GM21737 (cell line): ENCODE results near the gene GBP4.
A peak's percentile ranks its signal among the peaks of the same experiment; 100 is the strongest.
"Not testable (repeated sequence)": the region's sequence is repeated elsewhere in the genome, so short reads cannot be mapped to it uniquely, and the experiment has no call there.

Experiments used
- ATAC-seq: cut with Tn5 transposase; IDR thresholded peaks from one replicate; pipeline ENCODE4 v1.9.1; 2021; ENCODE audit warnings: mild to moderate bottlenecking, moderate library complexity; ENCODE audit not compliant: unreplicated experiment

The GBP4 gene, protein sequence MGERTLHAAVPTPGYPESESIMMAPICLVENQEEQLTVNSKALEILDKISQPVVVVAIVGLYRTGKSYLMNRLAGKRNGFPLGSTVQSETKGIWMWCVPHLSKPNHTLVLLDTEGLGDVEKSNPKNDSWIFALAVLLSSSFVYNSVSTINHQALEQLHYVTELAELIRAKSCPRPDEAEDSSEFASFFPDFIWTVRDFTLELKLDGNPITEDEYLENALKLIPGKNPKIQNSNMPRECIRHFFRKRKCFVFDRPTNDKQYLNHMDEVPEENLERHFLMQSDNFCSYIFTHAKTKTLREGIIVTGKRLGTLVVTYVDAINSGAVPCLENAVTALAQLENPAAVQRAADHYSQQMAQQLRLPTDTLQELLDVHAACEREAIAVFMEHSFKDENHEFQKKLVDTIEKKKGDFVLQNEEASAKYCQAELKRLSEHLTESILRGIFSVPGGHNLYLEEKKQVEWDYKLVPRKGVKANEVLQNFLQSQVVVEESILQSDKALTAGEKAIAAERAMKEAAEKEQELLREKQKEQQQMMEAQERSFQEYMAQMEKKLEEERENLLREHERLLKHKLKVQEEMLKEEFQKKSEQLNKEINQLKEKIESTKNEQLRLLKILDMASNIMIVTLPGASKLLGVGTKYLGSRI

DNA sequence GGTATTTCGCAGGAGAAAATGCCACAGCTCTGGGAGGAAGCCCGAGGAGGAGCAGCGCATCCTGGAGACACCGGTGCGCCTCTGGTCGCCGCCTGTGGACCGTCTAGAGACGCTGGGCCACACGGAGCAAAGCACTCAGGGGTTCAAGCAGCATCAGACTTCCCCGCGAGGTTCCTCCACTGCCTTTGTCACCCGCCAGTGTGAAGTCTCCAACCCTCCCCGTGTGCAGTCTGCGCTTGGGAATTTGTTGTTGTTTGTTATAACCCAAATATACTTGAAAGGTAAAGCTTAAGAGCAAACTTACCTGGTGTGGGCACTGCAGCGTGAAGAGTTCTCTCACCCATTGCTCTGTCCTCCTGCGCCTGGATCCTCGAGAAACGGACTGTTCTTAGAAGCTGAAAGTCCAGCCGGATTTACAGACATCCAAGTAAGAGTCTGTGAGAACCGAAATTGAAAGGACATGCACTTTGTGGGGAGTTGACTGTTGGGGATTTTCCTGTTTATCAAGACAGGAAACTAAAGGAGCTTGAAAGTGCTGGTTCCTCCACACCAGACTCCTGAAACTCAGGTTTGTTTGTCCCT is at the start of gene GBP4:
Gene GBP4, minus strand, starts transcription at position 452 of the 582 bp plus-strand sequence. Its CDS starts 108 bp downstream, at position 344.
- ATAC-seq, result peak; percentile 39

DNA sequence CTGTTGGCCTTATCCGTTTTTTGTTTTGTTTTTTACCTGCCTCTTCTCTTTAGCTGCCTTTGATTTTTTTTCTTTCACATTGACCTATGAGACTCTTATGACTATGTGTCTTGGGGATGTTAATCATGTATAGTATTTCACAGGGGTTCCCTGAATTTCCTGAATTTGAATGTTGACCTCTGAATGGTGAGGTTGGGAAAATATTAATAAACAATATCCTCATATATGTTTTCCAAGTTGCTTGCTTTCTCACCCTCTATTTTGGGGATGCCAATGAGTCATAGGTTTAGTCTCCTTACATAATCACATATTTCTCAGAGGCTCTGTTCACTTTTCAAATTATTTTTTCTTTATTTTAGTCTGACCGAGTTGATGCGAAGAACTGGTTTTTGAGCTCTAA is 44.3 kb upstream of the GBP4 start:
- no peak for ATAC-seq

DNA sequence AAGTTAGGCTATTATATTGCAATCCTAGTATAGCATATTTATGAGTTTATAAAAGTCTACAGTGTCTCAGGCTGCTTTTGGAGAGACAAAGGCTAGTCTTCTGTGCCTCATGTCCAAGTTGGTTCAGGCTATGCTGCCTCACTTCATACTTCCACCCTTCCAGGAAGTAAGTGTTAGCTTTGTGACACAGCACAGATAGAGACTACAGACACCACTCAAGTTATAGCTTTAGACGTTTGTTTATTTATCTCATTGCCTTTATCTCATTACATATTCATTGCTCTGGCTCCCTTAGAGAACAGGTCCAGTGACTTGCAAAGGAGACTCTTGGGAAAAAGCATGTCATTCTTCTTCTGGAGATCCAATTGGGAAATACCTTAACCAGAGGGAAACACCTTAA is 22.6 kb upstream of the GBP4 start:
- no peak for ATAC-seq

DNA sequence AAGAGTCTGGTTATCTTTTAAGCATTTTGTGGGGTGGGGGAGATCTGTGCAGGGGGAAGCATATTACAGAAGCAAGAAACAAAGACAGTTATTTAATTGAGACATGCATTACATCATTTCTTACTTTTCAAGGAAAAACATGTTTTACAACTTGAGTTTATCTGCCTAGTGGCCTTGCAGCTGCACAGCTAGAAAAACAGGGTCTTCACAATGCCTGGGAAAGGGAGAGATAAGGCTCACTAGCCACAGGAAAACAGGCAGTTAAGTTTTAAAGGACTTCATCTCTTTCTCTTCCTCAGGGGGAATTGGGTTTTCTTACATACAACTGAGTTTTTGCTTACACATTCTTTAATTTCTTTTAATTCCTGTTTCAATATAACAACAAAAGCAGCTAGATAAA is 21.1 kb upstream of the GBP4 start:
- not testable (repeated sequence) for ATAC-seq

DNA sequence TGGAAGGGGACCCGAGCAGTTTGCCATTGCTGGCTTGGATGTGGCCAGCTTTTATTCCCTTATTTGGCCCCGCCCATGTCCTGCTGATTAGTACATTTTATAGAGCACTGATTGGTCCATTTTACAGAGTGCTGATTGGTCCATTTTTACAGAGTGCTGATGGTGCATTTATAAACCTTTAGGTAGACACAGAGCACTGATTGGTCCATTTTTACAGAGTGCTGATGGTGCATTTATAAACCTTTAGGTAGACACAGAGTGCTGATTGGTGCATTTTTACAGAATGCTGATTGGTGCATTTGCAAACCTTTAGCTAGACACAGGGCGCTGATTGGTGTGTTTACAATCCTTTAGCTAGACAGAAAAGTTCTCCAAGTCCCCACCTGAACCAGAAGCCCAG is 20.2 kb upstream of the GBP4 start:
- ATAC-seq, result not testable (repeated sequence)

DNA sequence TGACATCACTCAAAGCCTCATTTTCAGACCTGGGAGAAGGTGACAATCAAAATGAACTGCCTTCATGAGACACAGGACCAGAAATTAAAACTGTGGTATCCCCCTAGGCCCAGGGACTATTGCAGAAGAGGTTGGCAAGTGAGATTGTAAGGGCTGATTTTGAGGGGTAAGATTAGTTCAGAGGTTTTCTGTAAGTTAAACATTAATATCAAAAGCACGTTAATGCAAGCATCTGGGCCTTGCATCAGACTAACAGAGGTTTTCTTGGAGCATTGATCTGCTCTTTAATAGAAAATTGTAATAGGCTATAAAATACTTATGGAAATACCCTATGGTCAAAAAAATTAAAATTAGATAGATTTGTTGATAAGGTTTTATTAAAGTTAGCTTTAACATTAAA is 14.6 kb upstream of the GBP4 start:
- ATAC-seq, result no peak

DNA sequence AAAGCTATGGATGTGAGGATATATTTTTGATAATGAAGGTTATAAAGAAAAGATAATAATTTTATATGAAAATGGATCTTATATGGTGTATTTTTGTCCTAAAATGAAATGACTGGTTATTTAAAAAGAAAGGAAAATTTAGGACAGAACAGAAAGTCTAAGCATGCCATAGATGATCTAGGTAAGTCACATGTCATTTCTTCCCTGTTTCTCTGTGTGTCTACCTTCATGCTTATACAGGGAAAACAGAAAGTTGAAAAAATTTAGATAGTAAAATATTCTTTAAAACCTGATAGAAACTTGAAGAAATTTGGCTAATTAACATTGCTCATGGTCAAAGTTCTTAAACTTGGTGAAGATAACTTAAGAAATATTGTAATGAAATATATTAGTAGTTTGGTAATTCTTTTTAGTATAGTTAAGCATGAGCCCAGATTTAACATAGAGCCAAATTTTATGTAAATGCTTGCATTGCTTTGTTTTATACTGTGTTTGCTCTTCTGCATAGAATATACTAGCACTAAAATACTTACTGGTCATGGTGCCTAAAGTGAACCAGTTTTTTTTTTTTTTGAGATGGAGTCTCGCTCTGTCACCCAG is 12.4 kb upstream of the GBP4 start:
- no peak for ATAC-seq

DNA sequence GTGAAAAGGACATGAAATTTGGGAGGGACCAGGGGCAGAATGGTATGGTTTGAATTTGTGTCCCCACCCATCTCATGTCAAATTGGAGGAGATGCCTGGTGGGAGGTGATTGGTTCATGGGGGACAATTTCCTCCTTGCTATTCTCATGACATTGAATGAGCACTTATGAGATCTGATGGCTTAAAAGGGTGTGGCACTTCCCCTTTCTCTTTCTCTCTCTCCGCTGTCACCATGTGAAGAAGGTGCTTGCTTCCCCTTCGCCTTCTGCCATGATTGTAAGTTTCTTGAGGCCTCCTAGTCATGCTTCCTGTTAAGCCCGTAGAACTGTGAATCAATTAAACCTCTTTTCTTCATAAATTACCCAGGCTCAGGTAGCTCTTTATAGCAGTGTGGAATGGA is 7.6 kb upstream of the GBP4 start:
- ATAC-seq, result no peak

DNA sequence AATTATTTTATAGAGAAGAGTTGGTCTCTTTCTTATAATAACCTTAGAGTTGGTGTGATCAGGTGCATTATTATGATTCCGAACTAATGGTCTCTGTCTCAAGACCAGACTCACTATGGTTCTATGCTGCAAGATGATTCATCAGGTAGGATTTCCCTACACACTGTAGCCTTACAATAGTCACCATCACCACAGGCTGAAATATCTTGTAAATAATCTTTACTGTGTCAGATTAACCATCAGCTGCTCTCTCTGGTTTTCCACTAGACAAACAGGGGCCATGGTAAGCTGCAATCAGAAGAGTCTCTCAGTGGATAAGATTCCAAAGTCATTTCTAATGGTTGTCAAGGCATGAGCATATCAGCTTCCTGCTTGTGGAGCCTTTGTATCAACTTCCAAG is 4.4 kb upstream of the GBP4 start:
- ATAC-seq, result no peak

DNA sequence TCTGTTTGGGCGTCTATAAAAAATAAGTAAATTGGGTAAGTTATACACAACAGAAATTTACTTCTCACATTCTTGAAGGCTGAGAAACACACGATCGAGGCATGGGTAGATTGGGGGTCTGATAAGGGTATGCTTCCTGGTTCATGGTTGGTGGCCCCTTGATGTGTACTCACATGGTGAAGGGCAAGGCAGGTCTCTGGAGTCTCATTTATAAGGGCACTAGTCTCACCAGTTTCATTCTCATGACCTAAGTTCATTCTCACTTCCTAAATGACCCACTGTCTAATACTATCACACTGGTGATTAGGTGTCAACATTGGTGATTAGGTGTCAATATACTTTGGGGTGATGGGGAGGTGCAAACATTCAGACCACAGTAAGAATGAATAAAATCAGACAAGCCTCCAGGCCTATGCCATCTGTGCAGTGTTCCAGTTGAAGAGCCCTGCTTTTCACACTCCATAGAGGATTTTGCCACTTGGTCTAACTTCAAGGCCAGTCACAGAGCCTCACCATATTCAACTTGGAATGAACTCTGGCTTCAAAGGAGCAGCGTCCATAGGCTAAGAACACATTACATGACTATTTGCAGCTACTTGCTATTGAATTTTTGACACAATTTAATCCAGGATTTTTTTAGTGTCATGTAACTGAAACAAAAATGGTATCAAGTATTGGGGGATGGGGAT is 2.5 kb upstream of the GBP4 start:
- peak; percentile 70 for ATAC-seq

DNA sequence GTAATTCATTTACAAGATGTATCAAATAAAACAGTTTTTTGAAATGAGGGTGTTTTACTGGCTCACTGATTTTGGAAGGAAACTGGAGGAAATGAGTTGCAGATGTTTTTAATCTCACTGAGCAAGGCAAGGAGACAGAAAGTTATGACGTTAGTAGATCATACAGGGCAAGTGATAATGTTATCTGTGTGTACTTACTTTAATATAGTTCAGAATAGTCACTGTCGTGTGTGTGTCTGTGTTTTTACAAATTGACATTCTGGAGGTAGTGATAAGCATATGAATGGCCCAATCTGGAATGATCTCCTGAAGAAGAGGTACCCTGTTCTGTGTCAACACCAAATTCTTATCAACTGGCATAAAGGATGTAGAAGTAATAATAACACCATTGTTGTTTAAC is 1.9 kb upstream of the GBP4 start:
- ATAC-seq, result no peak

DNA sequence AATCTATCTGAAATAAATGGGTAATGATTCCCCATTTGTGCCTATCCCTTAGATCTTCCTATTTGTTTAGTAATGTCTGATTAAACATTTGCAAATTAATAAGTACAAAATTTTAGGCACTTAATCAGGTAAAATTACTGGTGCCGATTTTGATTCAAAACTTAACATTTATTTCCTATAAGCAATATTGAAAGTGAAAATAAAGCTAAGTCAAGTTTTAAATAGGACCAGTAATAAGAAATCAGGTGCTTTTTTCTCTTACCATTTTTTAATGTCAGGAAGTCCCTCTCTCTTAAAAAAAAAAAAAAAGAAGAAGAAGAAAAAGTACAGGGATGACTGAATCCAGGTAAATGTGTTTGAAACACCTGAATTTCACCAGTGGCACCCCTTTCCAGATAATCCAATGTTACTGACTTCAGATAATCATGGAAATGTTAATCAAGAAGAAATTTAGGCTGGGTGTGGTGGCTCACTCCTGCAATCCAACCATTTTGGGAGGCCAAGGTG is 836 bp upstream of the GBP4 start:
- ATAC-seq, result no peak

DNA sequence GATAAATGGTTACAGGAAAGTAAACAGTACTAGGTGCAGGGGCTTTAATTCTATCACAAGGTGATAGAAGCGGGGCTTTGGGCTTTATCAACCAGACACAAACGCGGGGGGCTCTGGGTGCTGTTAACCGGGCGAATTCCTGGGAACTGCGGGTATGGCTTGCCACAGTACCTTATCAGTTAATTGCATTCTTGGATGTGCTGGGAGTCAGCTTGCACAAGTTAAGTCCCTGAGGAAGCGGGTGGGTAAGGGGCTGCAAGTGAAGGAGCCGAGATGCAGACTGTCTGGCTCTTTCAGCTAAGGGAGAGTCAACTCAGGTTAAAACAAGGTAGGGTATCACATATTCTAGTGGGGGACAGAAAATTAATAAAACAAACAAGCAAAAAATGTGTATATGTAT is 661 bp downstream of the GBP4 start:
- no peak for ATAC-seq

DNA sequence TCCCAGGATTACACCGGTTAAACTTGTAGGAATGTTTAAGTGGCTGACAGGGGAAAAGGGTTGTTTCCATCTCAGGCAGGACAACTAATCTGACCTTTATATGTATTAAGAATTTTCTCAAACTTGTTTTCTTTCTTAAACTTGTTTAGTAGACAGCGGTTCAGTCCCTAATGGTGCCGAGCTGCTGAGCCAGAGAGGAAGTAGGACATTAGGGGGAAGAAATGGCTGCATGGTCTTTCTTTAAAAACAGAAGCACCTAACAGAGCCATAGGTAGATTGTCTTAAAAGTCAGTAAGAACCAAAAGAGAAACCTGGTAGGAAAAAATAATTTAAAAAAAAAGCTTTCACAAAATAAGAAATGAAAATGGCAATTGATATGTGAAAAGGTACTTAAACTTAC is 3.3 kb downstream of the GBP4 start:
- no peak for ATAC-seq

DNA sequence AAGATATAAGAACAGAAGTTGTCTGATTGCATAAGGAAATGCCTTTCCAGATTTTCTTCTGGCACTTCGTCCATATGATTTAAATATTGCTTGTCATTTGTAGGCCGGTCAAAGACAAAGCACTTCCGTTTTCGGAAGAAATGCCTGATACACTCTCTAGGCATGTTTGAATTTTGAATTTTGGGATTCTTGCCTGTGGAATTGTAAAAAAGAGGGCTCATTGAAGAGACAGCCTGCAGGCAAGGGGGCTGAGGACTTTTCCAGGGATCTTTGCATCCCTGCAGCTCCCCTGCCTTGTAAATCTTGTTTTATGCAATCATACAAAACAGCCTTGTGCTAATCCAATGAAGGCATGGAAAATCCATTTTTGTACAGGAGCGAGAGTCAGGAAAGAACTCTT is 7.4 kb downstream of the GBP4 start:
- ATAC-seq, result no peak

DNA sequence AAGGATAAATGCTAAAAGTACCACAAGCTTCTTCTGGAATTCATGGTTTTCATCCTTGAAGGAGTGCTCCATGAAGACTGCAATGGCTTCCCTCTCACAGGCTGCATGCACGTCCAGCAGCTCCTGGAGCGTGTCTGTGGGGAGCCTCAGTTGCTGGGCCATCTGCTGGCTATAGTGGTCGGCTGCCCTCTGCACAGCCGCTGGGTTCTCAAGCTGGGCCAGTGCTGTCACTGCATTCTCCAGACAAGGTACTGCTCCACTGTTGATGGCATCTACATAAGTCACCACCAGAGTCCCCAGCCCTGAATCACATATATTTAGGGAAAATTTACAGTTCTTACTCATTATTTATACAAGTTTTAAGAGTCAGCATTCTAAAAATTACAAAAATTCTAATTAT is 8.7 kb downstream of the GBP4 start:
- no peak for ATAC-seq

DNA sequence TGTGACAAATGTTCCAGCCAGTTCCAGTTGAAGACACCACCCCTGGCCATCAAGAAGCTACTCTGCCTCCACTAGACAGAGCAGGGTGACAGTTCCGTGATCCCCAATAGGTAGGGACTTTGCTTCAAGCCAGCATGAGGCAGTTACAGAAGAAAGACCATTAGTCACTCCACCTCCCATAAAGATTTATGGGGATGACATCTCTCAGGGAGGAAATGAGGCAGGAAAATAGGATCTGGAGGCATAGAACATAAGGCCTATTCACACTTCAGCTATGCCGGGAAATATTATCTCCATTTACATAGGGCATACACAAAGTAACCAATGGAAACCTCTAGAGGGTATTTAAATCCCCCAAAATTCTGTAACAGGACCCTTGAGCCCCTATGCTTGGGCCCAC is 19.4 kb downstream of the GBP4 start:
- ATAC-seq, result no peak

DNA sequence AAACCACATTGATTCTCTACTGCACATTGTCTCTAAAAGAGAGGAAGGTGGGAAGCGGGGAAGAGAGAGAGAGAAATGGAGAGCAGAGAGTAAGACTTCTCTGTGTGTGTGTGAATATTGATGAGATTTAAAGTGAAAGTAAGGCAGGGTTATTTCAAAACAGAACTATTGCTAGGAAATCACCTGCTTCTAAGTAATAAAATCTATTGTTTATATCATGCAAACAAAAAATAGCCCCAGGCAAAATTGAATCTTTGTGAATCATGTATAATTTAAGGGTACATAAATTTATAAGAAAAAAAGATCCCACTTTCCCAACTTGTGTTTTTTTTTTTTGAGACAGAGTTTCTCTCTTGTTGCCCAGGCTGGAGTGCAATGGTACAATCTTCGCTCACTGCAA is 21.8 kb downstream of the GBP4 start:
- no peak for ATAC-seq

DNA sequence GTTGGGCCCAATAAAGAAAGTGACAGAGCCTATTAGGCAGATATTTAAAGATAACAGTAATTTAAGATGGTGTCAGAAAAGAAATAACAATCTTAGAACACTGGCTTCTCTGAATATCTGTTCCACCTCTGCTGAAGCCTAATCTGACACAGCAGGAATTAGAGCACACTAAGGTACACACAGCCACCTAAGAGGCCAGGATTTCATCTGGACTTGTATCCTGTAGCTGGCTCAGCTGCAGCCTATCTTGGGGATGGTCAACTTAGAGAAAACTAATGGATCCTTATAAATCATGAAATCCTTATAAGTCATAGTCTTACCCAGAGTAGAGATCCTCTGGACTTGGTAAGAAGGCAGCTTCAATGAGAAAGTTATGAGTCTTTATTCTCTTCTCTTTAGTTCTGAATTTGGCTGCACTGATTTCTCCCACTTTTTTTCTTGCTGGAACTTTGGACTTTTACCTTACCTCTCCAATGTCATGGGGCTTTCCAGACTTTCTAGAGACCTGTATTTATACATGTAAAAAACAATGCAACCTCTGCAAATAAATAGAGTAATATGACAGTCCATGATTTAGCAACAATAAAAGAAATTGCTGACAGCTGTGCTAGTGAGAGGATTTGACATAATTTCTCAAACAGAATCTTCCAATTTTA is 23.0 kb downstream of the GBP4 start, which contains the start of gene GBP7:
Gene GBP7, minus strand, starts transcription at position 403 of the 656 bp plus-strand sequence. CDS start 4,068 bp downstream, outside the sequence.
- no peak for ATAC-seq

DNA sequence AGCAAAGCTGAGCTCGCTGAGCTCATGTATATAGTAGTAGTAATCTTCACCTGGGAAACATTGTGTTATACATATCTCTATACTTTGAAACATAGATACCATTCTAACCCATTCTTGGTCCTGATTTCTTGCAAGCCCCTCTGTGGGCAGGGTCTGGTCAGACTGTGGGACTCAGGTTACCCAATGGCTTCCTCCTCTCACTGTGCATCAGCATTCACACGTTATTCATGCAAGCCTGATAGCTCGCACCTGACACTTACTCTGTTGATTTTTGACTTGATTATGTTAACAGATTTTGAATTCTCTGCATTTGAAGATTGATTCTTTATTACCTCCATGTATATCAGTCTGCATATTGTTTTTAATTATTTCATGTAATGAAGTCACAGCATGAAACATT is 24.3 kb downstream of the GBP4 start:
- ATAC-seq, result no peak
